ENCODE results near the gene CLIP3.

GRCh38 chr19:36025541-36025940 lies 7.1 kb downstream of the CLIP3 start:
- TF ChIP-seq, protein P1, sequence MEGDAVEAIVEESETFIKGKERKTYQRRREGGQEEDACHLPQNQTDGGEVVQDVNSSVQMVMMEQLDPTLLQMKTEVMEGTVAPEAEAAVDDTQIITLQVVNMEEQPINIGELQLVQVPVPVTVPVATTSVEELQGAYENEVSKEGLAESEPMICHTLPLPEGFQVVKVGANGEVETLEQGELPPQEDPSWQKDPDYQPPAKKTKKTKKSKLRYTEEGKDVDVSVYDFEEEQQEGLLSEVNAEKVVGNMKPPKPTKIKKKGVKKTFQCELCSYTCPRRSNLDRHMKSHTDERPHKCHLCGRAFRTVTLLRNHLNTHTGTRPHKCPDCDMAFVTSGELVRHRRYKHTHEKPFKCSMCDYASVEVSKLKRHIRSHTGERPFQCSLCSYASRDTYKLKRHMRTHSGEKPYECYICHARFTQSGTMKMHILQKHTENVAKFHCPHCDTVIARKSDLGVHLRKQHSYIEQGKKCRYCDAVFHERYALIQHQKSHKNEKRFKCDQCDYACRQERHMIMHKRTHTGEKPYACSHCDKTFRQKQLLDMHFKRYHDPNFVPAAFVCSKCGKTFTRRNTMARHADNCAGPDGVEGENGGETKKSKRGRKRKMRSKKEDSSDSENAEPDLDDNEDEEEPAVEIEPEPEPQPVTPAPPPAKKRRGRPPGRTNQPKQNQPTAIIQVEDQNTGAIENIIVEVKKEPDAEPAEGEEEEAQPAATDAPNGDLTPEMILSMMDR (conservative IDR thresholded peaks at IDR 0.05; ENCODE audit: low read depth in 2 of 2): no peak
- TF ChIP-seq REST (IDR thresholded peaks at IDR 0.05; ENCODE audit: unreplicated experiment): no peak
- no peak for TF ChIP-seq EZH2phosphoT487 (IDR thresholded peaks at IDR 0.05; ENCODE audit: unreplicated experiment)
- no peak for TF ChIP-seq EZH2 (IDR thresholded peaks at IDR 0.05; ENCODE audit: low read depth, unreplicated experiment)
- TF ChIP-seq, protein P2, sequence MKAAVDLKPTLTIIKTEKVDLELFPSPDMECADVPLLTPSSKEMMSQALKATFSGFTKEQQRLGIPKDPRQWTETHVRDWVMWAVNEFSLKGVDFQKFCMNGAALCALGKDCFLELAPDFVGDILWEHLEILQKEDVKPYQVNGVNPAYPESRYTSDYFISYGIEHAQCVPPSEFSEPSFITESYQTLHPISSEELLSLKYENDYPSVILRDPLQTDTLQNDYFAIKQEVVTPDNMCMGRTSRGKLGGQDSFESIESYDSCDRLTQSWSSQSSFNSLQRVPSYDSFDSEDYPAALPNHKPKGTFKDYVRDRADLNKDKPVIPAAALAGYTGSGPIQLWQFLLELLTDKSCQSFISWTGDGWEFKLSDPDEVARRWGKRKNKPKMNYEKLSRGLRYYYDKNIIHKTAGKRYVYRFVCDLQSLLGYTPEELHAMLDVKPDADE (IDR thresholded peaks at IDR 0.05): no peak
- no peak for TF ChIP-seq CREB1 (CRISPR knock-in tag; IDR thresholded peaks at IDR 0.05; ENCODE audit: low read depth)
- no peak for TF ChIP-seq POLR2AphosphoS5 (IDR thresholded peaks at IDR 0.05; ENCODE audit: low read depth)
- no peak for TF ChIP-seq NANOG (IDR thresholded peaks at IDR 0.05; ENCODE audit: borderline replicate concordance)
- no peak for TF ChIP-seq ZNF331 (CRISPR knock-in tag; IDR thresholded peaks at IDR 0.05; ENCODE audit: low read depth)
- TF ChIP-seq STAT1 (IDR thresholded peaks at IDR 0.05; ENCODE audit: unreplicated experiment): no peak
- no peak for TF ChIP-seq JUNB (IDR thresholded peaks at IDR 0.05; ENCODE audit: unreplicated experiment)
